Endodermal cell (in vitro differentiated cells): Measurements from ENCODE around the gene HMCN2. TPM values are rescaled to one million over a fixed set of nuclear protein-coding genes. Genes with fewer than 3 reads are reported as not detected.

Experiments used
- DNase-seq: peaks from one replicate; pipeline ENCODE4 v3.0.0-alpha.2; 2017
- H3K27ac ChIP-seq: 2 replicates; pipeline ENCODE4 v1.5.1; 2013; ENCODE audit warnings: mild to moderate bottlenecking, low read depth, low read length, moderate library complexity
- H3K27me3 ChIP-seq: 2 replicates; pipeline ENCODE4 v1.6.1; 2013; ENCODE audit warnings: mild to moderate bottlenecking, low read length, moderate library complexity; ENCODE audit not compliant: insufficient read depth, control insufficient read depth, poor library complexity, severe bottlenecking
- H3K36me3 ChIP-seq: 2 replicates; pipeline ENCODE4 v1.7.0; 2013; ENCODE audit warnings: mild to moderate bottlenecking, low read length, moderate library complexity; ENCODE audit not compliant: control insufficient read depth, insufficient read depth
- H3K4me1 ChIP-seq: one replicate; pipeline ENCODE4 v1.7.0; 2013; ENCODE audit warnings: low read length; ENCODE audit not compliant: control insufficient read depth, insufficient read depth
- H3K4me3 ChIP-seq: 2 replicates; pipeline ENCODE4 v1.5.1; 2013; ENCODE audit warnings: mild to moderate bottlenecking, low read length, moderate library complexity
- H3K9ac ChIP-seq: 2 replicates; pipeline ENCODE4 v1.6.1; 2013; ENCODE audit warnings: mild to moderate bottlenecking, low read length, moderate library complexity; ENCODE audit not compliant: poor library complexity, severe bottlenecking; ENCODE audit errors: extremely low read depth
- H3K9me3 ChIP-seq: 2 replicates; pipeline ENCODE4 v1.6.1; 2013; ENCODE audit warnings: mild to moderate bottlenecking, low read length, moderate library complexity; ENCODE audit not compliant: control insufficient read depth
- H3K27ac Mint-ChIP-seq: 2 replicates; pipeline ENCODE4 v1.8.0; 2020; ENCODE audit warnings: mixed read lengths
- H3K27me3 Mint-ChIP-seq: 2 replicates; pipeline ENCODE4 v1.8.0; 2021; ENCODE audit warnings: mild to moderate bottlenecking, mixed read lengths; ENCODE audit not compliant: insufficient read depth
- H3K36me3 Mint-ChIP-seq: 2 replicates; pipeline ENCODE4 v1.8.0; 2020; ENCODE audit warnings: low read depth, mixed read lengths
- H3K4me1 Mint-ChIP-seq: 2 replicates; pipeline ENCODE4 v1.8.0; 2020; ENCODE audit warnings: mixed read lengths
- H3K4me3 Mint-ChIP-seq: 2 replicates; pipeline ENCODE4 v1.8.0; 2020; ENCODE audit warnings: mild to moderate bottlenecking, moderate library complexity, mixed read lengths
- H3K9me3 Mint-ChIP-seq: 2 replicates; pipeline ENCODE4 v1.8.0; 2020; ENCODE audit warnings: mild to moderate bottlenecking, mixed read lengths
- WGBS, 2 experiments: methylation state at CpG; one replicate each; pipeline versions ENCODE4 v1.1.5 to v1.1.7; 2013; ENCODE audit warnings: missing lambda C conversion rate in 2 of 2, mixed read lengths in 1 of 2; ENCODE audit not compliant: insufficient coverage in 1 of 2, insufficient read length in 1 of 2; 5-methylcytosine and 5-hydroxymethylcytosine counted together
- total RNA-seq, 2 donors: library from RNA; stranded (reverse); fragmentation: NEBNext Ultra II Directional in 1 of 2; extraction: Animal tissue kit (Norgen Biotek cat#: 25700) in 1 of 2; gene quantifications; 2 replicates in 1 of 2; 3 replicates in 1 of 2; pipeline ENCODE4 v1.2.1, GENCODE V29; 2021
- TF ChIP-seq, protein P1 (sequence below): fragments of 200-600 bp; sonication (generic); conservative IDR thresholded peaks from 2 replicates; pipeline ENCODE4 v1.5.0; 2021; ENCODE audit warnings: antibody characterized with exemption, mild to moderate bottlenecking

HMCN2 gene
- total RNA-seq, 2 donors from 2014 or later = 3.3 to 3.9 TPM

DNA sequence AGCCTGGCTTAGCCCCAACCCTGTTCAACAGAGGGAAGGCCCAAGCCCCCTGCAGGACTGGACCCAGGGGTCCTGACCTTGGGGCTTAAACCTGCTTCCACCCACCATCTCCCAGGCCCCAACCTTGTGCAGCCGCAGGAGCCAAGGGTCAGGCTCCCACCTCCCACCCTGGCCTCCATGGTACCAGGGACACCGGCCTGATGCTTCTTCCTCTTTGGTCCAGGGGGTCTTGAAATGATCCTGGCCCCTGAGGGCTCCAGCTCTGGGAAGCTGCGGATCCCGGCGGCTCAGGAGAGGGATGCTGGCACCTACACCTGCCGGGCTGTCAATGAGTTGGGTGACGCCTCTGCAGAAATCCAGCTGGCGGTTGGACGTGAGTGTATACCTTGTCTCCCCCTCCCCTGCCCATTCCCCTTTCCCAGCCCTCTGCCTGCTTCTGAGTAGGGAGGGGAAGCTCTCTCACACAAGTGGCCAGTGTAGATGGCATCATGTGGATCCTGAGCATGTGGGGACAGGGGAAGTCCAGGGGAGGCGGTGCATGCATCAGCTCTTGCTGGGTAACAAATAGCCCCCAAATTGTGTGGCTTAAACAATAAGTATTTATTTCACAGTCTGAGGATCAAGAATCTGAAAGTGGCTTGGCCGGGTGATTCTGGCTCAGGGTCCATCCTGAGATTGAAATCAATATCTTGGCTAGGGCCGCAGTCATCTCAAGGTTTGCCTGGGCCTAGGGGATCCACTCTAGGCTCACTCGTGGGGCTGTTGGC, 44.3 kb downstream of the HMCN2 start:
- Histone ChIP-seq H3K36me3 (no peaks in the 10 kb centered on the region), H3K9me3 (no peaks in the 10 kb centered on the region), H3K27me3 (no peaks in the 10 kb centered on the region), H3K4me3 (no peak overlapping the region), H3K4me1 (no peaks in the 10 kb centered on the region), H3K9ac (no peak overlapping the region), H3K27ac (no peak overlapping the region)
- Mint-ChIP-seq H3K4me3 (no peak overlapping the region), H3K9me3 (no peaks in the 10 kb centered on the region), H3K36me3 (no peaks in the 10 kb centered on the region), H3K4me1 (no peaks in the 10 kb centered on the region), H3K27me3 (no peaks in the 10 kb centered on the region), H3K27ac (no peak overlapping the region)
- TF ChIP-seq, protein P1, sequence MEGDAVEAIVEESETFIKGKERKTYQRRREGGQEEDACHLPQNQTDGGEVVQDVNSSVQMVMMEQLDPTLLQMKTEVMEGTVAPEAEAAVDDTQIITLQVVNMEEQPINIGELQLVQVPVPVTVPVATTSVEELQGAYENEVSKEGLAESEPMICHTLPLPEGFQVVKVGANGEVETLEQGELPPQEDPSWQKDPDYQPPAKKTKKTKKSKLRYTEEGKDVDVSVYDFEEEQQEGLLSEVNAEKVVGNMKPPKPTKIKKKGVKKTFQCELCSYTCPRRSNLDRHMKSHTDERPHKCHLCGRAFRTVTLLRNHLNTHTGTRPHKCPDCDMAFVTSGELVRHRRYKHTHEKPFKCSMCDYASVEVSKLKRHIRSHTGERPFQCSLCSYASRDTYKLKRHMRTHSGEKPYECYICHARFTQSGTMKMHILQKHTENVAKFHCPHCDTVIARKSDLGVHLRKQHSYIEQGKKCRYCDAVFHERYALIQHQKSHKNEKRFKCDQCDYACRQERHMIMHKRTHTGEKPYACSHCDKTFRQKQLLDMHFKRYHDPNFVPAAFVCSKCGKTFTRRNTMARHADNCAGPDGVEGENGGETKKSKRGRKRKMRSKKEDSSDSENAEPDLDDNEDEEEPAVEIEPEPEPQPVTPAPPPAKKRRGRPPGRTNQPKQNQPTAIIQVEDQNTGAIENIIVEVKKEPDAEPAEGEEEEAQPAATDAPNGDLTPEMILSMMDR = no peak
- 90 to 100% methylated on average over 6 to 13 of the region's 13 CpGs for WGBS, 2 experiments
- DNase-seq = no peak

DNA sequence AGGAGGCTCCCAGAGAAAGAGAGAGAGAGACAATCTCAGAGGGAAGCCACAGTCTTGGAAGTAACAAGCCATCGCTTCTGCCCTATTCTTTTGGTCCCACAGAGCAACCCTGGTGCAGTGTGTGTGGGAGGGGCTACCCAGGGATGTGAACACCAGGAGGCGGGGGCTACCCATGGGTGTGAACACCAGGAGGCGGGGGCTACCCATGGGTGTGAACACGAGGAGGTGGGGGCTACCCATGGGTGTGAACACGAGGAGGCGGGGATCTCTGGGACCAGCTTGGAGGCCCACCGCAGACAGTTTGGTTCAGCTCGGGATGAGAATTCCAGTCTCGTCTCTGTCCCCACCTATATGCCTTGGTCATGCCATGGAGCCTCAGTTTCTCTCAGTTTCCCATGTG, 44.9 kb downstream of the HMCN2 start:
- Histone ChIP-seq H3K36me3 (no peaks in the 10 kb centered on the region), H3K27ac (no peak overlapping the region), H3K4me3 (no peak overlapping the region), H3K4me1 (no peaks in the 10 kb centered on the region), H3K9me3 (no peaks in the 10 kb centered on the region), H3K27me3 (no peaks in the 10 kb centered on the region), H3K9ac (no peak overlapping the region)
- WGBS, 2 experiments = 91 to 95% methylated on average over 7 to 9 of the region's 9 CpGs
- no peaks in the 10 kb centered on the region for H3K9me3 Mint-ChIP-seq
- no peaks in the 10 kb centered on the region for H3K4me1 Mint-ChIP-seq
- H3K27ac Mint-ChIP-seq = no peak overlapping the region
- no peaks in the 10 kb centered on the region for H3K27me3 Mint-ChIP-seq
- DNase-seq = no peak
- no peak overlapping the region for H3K4me3 Mint-ChIP-seq
- no peaks in the 10 kb centered on the region for H3K36me3 Mint-ChIP-seq
- TF ChIP-seq, protein P1 = no peak

DNA sequence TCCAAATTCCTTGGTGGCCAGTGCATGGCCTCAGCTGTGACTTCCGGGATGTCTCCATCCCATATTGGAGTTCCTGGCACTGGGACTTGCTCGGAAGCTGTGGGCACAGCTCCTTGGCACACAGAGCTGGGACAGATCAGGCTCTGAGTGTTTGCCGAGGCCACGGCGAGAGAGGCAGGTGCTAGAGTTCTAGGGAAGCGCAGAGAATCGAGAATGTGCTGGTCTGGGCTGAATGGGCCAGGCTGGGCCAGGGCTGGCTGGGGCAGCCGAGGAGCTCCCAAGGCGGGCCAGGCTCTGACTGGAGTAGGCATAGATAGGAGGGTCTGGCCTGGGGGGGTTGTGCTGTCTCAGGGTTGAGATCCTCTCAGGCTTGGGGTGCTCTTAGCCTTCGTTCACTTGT, 45.4 kb downstream of the HMCN2 start:
- H3K9ac ChIP-seq = no peak overlapping the region
- H3K27ac Mint-ChIP-seq = no peak overlapping the region
- no peaks in the 10 kb centered on the region for H3K27me3 ChIP-seq
- TF ChIP-seq, protein P1 = no peak
- no peak overlapping the region for H3K4me3 ChIP-seq
- H3K4me1 ChIP-seq = no peaks in the 10 kb centered on the region
- no peaks in the 10 kb centered on the region for H3K4me1 Mint-ChIP-seq
- no peaks in the 10 kb centered on the region for H3K36me3 ChIP-seq
- no peaks in the 10 kb centered on the region for H3K27me3 Mint-ChIP-seq
- WGBS, 2 experiments = 81 to 84% methylated on average over 6 to 10 of the region's 10 CpGs
- no peaks in the 10 kb centered on the region for H3K9me3 Mint-ChIP-seq
- no peaks in the 10 kb centered on the region for H3K36me3 Mint-ChIP-seq
- H3K4me3 Mint-ChIP-seq = no peak overlapping the region
- H3K9me3 ChIP-seq = no peaks in the 10 kb centered on the region
- no peak overlapping the region for H3K27ac ChIP-seq
- DNase-seq = no peak
